ENCODE data around the gene TLR2. TPM values are rescaled to one million over a fixed set of nuclear protein-coding genes. Genes with fewer than 3 reads are reported as not detected.

Gene TLR2
- total and polyA plus RNA-seq, 2 experiments from 2014 or later = 0.09 to 1.0 TPM

GRCh38 chr4:153725136-153725830 lies 41.2 kb downstream of the TLR2 start:
- DNase-seq (ENCODE audit: low read depth in 1 of 2, low spot score in 1 of 2) = no peak
- H3K4me1 ChIP-seq (ENCODE audit: low read depth) = no peaks in the 10 kb centered on the region
- no peak overlapping the region for H3K27ac ChIP-seq
- H3K27me3 ChIP-seq = no peaks in the 10 kb centered on the region
- H3K4me3 ChIP-seq = no peak overlapping the region
- no peak for TF ChIP-seq CTCF (IDR thresholded peaks at IDR 0.05; ENCODE audit: low read depth, low read length)
- H3K36me3 ChIP-seq = no peaks in the 10 kb centered on the region
- H3K9me3 ChIP-seq (ENCODE audit: low read depth) = no peaks in the 10 kb centered on the region

GRCh38 chr4:153725831-153726154 lies 41.7 kb downstream of the TLR2 start:
- H3K27ac ChIP-seq = no peak overlapping the region
- H3K4me3 ChIP-seq = no peak overlapping the region
- DNase-seq (ENCODE audit: low read depth in 1 of 2, low spot score in 1 of 2) = no peak
- no peaks in the 10 kb centered on the region for H3K4me1 ChIP-seq (ENCODE audit: low read depth)
- H3K27me3 ChIP-seq = no peaks in the 10 kb centered on the region
- TF ChIP-seq CTCF (IDR thresholded peaks at IDR 0.05; ENCODE audit: low read depth, low read length) = no peak
- no peaks in the 10 kb centered on the region for H3K36me3 ChIP-seq
- no peaks in the 10 kb centered on the region for H3K9me3 ChIP-seq (ENCODE audit: low read depth)

GRCh38 chr4:153728151-153728550 lies 44.1 kb downstream of the TLR2 start:
- no peaks in the 10 kb centered on the region for H3K27me3 ChIP-seq
- no peak for TF ChIP-seq CTCF (IDR thresholded peaks at IDR 0.05; ENCODE audit: low read depth, low read length)
- DNase-seq (ENCODE audit: low read depth in 1 of 2, low spot score in 1 of 2) = no peak
- no peak overlapping the region for H3K4me3 ChIP-seq
- no peaks in the 10 kb centered on the region for H3K36me3 ChIP-seq
- H3K4me1 ChIP-seq (ENCODE audit: low read depth) = no peaks in the 10 kb centered on the region
- no peak overlapping the region for H3K27ac ChIP-seq
- no peaks in the 10 kb centered on the region for H3K9me3 ChIP-seq (ENCODE audit: low read depth)

- no peak for DNase-seq (ENCODE audit: low read depth in 1 of 2, low spot score in 1 of 2)
- H3K27me3 ChIP-seq = no peaks in the 10 kb centered on the region
- no peaks in the 10 kb centered on the region for H3K36me3 ChIP-seq
- H3K9me3 ChIP-seq (ENCODE audit: low read depth) = no peaks in the 10 kb centered on the region
- no peak for TF ChIP-seq CTCF (IDR thresholded peaks at IDR 0.05; ENCODE audit: low read depth, low read length)
- H3K4me1 ChIP-seq (ENCODE audit: low read depth) = no peaks in the 10 kb centered on the region
- no peak overlapping the region for H3K4me3 ChIP-seq
- no peak overlapping the region for H3K27ac ChIP-seq
Observed at GRCh38 chr4:153728660-153729059, 44.6 kb downstream of the TLR2 start.

GRCh38 chr4:153729895-153730294 lies 45.8 kb downstream of the TLR2 start:
- no peaks in the 10 kb centered on the region for H3K9me3 ChIP-seq (ENCODE audit: low read depth)
- H3K4me3 ChIP-seq = no peak overlapping the region
- no peaks in the 10 kb centered on the region for H3K4me1 ChIP-seq (ENCODE audit: low read depth)
- H3K27me3 ChIP-seq = no peaks in the 10 kb centered on the region
- no peaks in the 10 kb centered on the region for H3K36me3 ChIP-seq
- no peak for DNase-seq (ENCODE audit: low read depth in 1 of 2, low spot score in 1 of 2)
- no peak overlapping the region for H3K27ac ChIP-seq
- TF ChIP-seq CTCF (IDR thresholded peaks at IDR 0.05; ENCODE audit: low read depth, low read length) = no peak

Measured in cardiac muscle cell (in vitro differentiated cells and primary cell).